Keratinocyte (primary cell): ENCODE measurements around the gene ERC2.

ENCODE experiments used
- EZH2 ChIP-seq: IDR thresholded peaks from one replicate; pipeline ENCODE4 v1.6.1; 2012; ENCODE audit warnings: inconsistent platforms, mild to moderate bottlenecking, low read length, moderate library complexity
- TF ChIP-seq, protein P1 (sequence below), 3 experiments: IDR thresholded peaks in 1 of 3; conservative IDR thresholded peaks in 1 of 3; optimal IDR thresholded peaks in 1 of 3; 2 replicates in 2 of 3; 3 replicates in 1 of 3; pipeline versions ENCODE3 to v1.5.1; 2011; ENCODE audit warnings: low read length in 3 of 3, mild to moderate bottlenecking in 3 of 3, moderate library complexity in 2 of 3, control low read depth in 1 of 3, inconsistent platforms in 1 of 3; ENCODE audit not compliant: insufficient read depth in 2 of 3; ENCODE audit errors: extremely low read depth in 1 of 3

DNA sequence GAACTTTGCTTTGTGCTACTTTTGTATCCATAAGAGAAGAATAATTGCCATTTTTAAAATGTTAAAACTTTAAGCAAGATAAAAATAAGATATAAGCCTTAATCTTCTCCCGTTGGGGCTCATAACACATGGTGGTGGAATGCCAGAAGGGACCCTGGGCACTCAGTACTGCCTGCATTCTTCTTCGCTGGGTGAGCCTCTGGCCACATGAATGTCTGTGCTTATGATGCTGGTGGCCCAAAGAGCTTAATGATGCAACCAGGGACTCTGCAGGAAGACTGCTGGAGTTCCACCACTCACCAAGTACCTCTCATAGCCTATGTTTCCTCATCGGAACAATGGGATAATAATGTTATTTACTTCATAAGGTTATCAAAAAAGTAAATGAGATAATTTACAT, 103.6 kb downstream of the ERC2 start:
- TF ChIP-seq, protein P1, sequence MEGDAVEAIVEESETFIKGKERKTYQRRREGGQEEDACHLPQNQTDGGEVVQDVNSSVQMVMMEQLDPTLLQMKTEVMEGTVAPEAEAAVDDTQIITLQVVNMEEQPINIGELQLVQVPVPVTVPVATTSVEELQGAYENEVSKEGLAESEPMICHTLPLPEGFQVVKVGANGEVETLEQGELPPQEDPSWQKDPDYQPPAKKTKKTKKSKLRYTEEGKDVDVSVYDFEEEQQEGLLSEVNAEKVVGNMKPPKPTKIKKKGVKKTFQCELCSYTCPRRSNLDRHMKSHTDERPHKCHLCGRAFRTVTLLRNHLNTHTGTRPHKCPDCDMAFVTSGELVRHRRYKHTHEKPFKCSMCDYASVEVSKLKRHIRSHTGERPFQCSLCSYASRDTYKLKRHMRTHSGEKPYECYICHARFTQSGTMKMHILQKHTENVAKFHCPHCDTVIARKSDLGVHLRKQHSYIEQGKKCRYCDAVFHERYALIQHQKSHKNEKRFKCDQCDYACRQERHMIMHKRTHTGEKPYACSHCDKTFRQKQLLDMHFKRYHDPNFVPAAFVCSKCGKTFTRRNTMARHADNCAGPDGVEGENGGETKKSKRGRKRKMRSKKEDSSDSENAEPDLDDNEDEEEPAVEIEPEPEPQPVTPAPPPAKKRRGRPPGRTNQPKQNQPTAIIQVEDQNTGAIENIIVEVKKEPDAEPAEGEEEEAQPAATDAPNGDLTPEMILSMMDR (optimal IDR thresholded peaks at IDR 0.05 in 1 of 3, IDR thresholded peaks at IDR 0.05 in 1 of 3, conservative IDR thresholded peaks at IDR 0.05 in 1 of 3; ENCODE audit: extremely low read depth in 1 of 3, insufficient read depth in 2 of 3, low read length in 3 of 3), result no peak
- TF ChIP-seq EZH2, result no peak
